ENCODE measurements around the gene MMP28.

GRCh38 chr17:35797918-35798317 lies 2.5 kb upstream of the MMP28 start:
- no peak for TF ChIP-seq CTCF (conservative IDR thresholded peaks at IDR 0.05)
- TF ChIP-seq EZH2 (IDR thresholded peaks at IDR 0.05; ENCODE audit: low read depth): no peak
